Hepatocyte (in vitro differentiated cells): ENCODE results near the gene CRABP1.

ENCODE experiments used
- CTCF ChIP-seq: fragments of 200-600 bp; sonication (generic); IDR thresholded peaks from 2 replicates; pipeline ENCODE4 v1.5.1; 2016; ENCODE audit warnings: antibody characterized with exemption, mild to moderate bottlenecking; ENCODE audit not compliant: poor library complexity
- EZH2 ChIP-seq: fragments of 200-600 bp; sonication (generic); IDR thresholded peaks from 2 replicates; pipeline ENCODE4 v1.6.1; 2016; ENCODE audit warnings: antibody characterized with exemption, mild to moderate bottlenecking, borderline replicate concordance

- TF ChIP-seq CTCF = no peak
- no peak for TF ChIP-seq EZH2
These were observed 50.7 kb downstream of the CRABP1 start for GRCh38 chr15:78390826-78391225.
